Neural progenitor cell (in vitro differentiated cells): ENCODE data around the gene TEAD2. TPM values are rescaled to one million over a fixed set of nuclear protein-coding genes. Genes with fewer than 3 reads are reported as not detected.

ENCODE experiments used
- DNase-seq: peaks from one replicate; pipeline ENCODE4 v3.0.0-alpha.2; 2016; ENCODE audit warnings: low spot score
- H2AFZ ChIP-seq: fragments of 200-600 bp; sonication (generic); replicated peaks from 2 replicates; pipeline ENCODE4 v1.6.1; 2016; ENCODE audit warnings: antibody characterized with exemption
- H3F3A ChIP-seq: fragments of 200-600 bp; sonication (generic); 2 replicates; pipeline ENCODE4 v1.6.1; 2016; ENCODE audit warnings: antibody characterized with exemption, low read depth
- H3K27ac ChIP-seq: fragments of 200-600 bp; sonication (generic); 2 replicates; pipeline ENCODE4 v1.5.1; 2016; ENCODE audit warnings: mild to moderate bottlenecking
- H3K27me3 ChIP-seq: fragments of 200-600 bp; sonication (generic); 2 replicates; pipeline ENCODE4 v1.6.1; 2016; ENCODE audit warnings: mild to moderate bottlenecking, moderate library complexity
- H3K36me3 ChIP-seq: fragments of 200-600 bp; sonication (generic); 2 replicates; pipeline ENCODE4 v1.5.1; 2016
- H3K4me1 ChIP-seq: fragments of 200-600 bp; sonication (generic); 2 replicates; pipeline ENCODE4 v1.6.1; 2016; ENCODE audit warnings: mixed run types
- H3K4me2 ChIP-seq: fragments of 200-600 bp; sonication (generic); 2 replicates; pipeline ENCODE4 v1.6.1; 2016
- H3K4me3 ChIP-seq: fragments of 200-600 bp; sonication (generic); 2 replicates; pipeline ENCODE4 v1.5.1; 2016
- H3K79me2 ChIP-seq: fragments of 200-600 bp; sonication (generic); 2 replicates; pipeline ENCODE4 v1.6.1; 2016; ENCODE audit warnings: low read depth
- H3K9ac ChIP-seq: fragments of 200-600 bp; sonication (generic); 2 replicates; pipeline ENCODE4 v1.6.1; 2016
- H3K9me3 ChIP-seq: fragments of 200-600 bp; sonication (generic); 2 replicates; pipeline ENCODE4 v1.5.1; 2016; ENCODE audit warnings: low read depth
- H4K20me1 ChIP-seq: fragments of 200-600 bp; sonication (generic); 2 replicates; pipeline ENCODE4 v1.6.1; 2016; ENCODE audit warnings: low read depth
- H3K27ac Mint-ChIP-seq: 3 replicates; pipeline ENCODE4 v1.8.0; 2021; ENCODE audit warnings: mixed read lengths
- H3K27me3 Mint-ChIP-seq: 2 replicates; pipeline ENCODE4 v1.8.0; 2022; ENCODE audit warnings: low read depth, mild to moderate bottlenecking, inconsistent platforms, moderate library complexity, mixed read lengths; ENCODE audit not compliant: insufficient read depth
- H3K36me3 Mint-ChIP-seq: 3 replicates; pipeline ENCODE4 v1.8.0; 2021; ENCODE audit warnings: mixed read lengths
- H3K4me1 Mint-ChIP-seq: 3 replicates; pipeline ENCODE4 v1.8.0; 2021; ENCODE audit warnings: mixed read lengths
- H3K4me3 Mint-ChIP-seq: 3 replicates; pipeline ENCODE4 v1.8.0; 2021; ENCODE audit warnings: mild to moderate bottlenecking, moderate library complexity, mixed read lengths
- H3K9me3 Mint-ChIP-seq: 3 replicates; pipeline ENCODE4 v1.8.0; 2020; ENCODE audit warnings: mixed read lengths
- EZH2 ChIP-seq: fragments of 200-600 bp; sonication (generic); IDR thresholded peaks from 2 replicates; pipeline ENCODE4 v1.6.1; 2017; ENCODE audit warnings: antibody characterized with exemption, mild to moderate bottlenecking, moderate library complexity
- EZH2phosphoT487 ChIP-seq: fragments of 200-600 bp; sonication (generic); IDR thresholded peaks from 2 replicates; pipeline ENCODE4 v1.6.1; 2017; ENCODE audit warnings: antibody characterized with exemption
- total RNA-seq: library from RNA; depleted of rRNA; stranded (reverse); fragments of >200 nt; gene quantifications from 2 replicates; pipeline ENCODE4 v1.2.3, GENCODE V29; 2015; ENCODE audit warnings: low replicate concordance
- TF ChIP-seq, protein P1 (sequence below): fragments of 200-600 bp; sonication (generic); IDR thresholded peaks from 2 replicates; pipeline ENCODE4 v1.5.1; 2017; ENCODE audit warnings: antibody characterized with exemption, mild to moderate bottlenecking

TEAD2 gene
- total RNA-seq, 1 donor from 2014 or later, result 125 TPM

DNA sequence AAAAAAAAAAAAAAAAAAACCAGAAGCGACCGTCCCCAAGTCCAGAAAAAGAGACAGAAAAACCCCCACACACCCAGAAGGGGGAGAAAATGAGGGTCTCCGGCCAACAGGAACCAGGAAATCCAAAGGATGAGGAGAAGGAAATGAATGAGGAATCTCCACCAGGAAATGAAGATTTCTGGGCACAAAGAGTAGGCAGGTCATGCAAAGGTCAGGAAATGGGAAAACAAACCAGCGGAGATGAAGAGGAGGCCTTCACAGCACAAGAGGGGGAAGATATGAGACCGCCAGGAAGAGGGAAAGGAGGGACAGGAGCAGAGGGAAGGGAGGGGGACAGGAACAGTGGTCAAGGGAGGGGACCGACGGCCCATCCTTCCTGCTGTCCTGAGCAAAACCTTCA is 5.8 kb downstream of the TEAD2 start:
- no peaks in the 10 kb centered on the region for H3K9me3 Mint-ChIP-seq
- H3K4me3 Mint-ChIP-seq, result peak overlapping the region; percentile 36
- H3K4me1 Mint-ChIP-seq, result peaks cover 35% of the 10 kb centered on the region
- no peak overlapping the region for H3K4me2 ChIP-seq
- no peak overlapping the region for H3K4me3 ChIP-seq
- peaks cover 10% of the 10 kb centered on the region for H3K27me3 Mint-ChIP-seq
- H3K36me3 Mint-ChIP-seq, result peaks cover 48% of the 10 kb centered on the region
- TF ChIP-seq EZH2, result no peak
- no peak for TF ChIP-seq EZH2phosphoT487
- TF ChIP-seq, protein P1, sequence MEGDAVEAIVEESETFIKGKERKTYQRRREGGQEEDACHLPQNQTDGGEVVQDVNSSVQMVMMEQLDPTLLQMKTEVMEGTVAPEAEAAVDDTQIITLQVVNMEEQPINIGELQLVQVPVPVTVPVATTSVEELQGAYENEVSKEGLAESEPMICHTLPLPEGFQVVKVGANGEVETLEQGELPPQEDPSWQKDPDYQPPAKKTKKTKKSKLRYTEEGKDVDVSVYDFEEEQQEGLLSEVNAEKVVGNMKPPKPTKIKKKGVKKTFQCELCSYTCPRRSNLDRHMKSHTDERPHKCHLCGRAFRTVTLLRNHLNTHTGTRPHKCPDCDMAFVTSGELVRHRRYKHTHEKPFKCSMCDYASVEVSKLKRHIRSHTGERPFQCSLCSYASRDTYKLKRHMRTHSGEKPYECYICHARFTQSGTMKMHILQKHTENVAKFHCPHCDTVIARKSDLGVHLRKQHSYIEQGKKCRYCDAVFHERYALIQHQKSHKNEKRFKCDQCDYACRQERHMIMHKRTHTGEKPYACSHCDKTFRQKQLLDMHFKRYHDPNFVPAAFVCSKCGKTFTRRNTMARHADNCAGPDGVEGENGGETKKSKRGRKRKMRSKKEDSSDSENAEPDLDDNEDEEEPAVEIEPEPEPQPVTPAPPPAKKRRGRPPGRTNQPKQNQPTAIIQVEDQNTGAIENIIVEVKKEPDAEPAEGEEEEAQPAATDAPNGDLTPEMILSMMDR, result no peak
- H3K27ac ChIP-seq, result no peak overlapping the region
- H3K9me3 ChIP-seq, result no peaks in the 10 kb centered on the region
- peak overlapping the region; percentile 83 for H3K27ac Mint-ChIP-seq
- H4K20me1 ChIP-seq, result peaks cover 20% of the 10 kb centered on the region
- DNase-seq, result no peak
- H3F3A ChIP-seq, result peaks cover 4% of the 10 kb centered on the region
- H3K79me2 ChIP-seq, result peaks cover 75% of the 10 kb centered on the region
- H3K27me3 ChIP-seq, result no peaks in the 10 kb centered on the region
- H3K36me3 ChIP-seq, result peaks cover 13% of the 10 kb centered on the region
- H3K9ac ChIP-seq, result no peak overlapping the region
- peaks cover 13% of the 10 kb centered on the region for H3K4me1 ChIP-seq
- no peak overlapping the region for H2AFZ ChIP-seq

- H3K36me3 ChIP-seq, result peaks cover 13% of the 10 kb centered on the region
Measured at GRCh38 chr19:49355909-49356353, 6.3 kb downstream of the TEAD2 start.

DNA sequence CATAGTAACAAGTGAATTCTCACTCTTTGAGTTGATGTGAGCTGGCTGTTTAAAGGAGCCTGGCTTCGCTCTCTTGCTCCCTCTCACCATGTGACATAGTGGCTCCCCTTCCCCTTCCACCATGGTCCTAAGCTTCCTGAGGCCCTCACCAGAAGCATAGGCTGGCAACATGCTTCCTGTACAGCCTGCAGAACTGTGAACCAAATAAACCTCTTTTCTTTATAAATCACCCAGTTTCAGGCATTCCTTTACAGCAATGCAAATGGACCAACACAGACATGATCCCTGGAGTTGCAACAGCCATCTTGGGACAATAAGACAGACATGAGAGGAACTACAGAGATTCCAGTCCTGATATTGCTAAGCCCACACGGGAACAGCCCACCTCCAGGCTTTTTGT is 12.6 kb downstream of the TEAD2 start:
- Mint-ChIP-seq H3K4me3 (peak overlapping the region; percentile 38), H3K9me3 (no peaks in the 10 kb centered on the region), H3K36me3 (peaks cover 60% of the 10 kb centered on the region), H3K27me3 (peaks cover 7% of the 10 kb centered on the region), H3K27ac (no peak overlapping the region), H3K4me1 (peaks cover 26% of the 10 kb centered on the region)
- H3K4me2 ChIP-seq, result no peak overlapping the region
- H3K9ac ChIP-seq, result no peak overlapping the region
- no peaks in the 10 kb centered on the region for H3K9me3 ChIP-seq
- peaks cover 38% of the 10 kb centered on the region for H4K20me1 ChIP-seq
- TF ChIP-seq, protein P1, result no peak
- TF ChIP-seq EZH2phosphoT487 (no peak), EZH2 (no peak)
- H3K4me3 ChIP-seq, result no peak overlapping the region
- H3K79me2 ChIP-seq, result peaks cover 48% of the 10 kb centered on the region
- DNase-seq, result no peak
- no peaks in the 10 kb centered on the region for H3K4me1 ChIP-seq
- peaks cover 18% of the 10 kb centered on the region for H3K36me3 ChIP-seq
- no peak overlapping the region for H3K27ac ChIP-seq
- peaks cover 47% of the 10 kb centered on the region for H3F3A ChIP-seq
- no peak overlapping the region for H2AFZ ChIP-seq
- H3K27me3 ChIP-seq, result no peaks in the 10 kb centered on the region

More at GRCh38 chr19:49355909-49356353, 6.3 kb downstream of the TEAD2 start:
- H3K4me3 ChIP-seq, result no peak overlapping the region
- Mint-ChIP-seq H3K4me1 (peaks cover 35% of the 10 kb centered on the region), H3K27ac (peak overlapping the region; percentile 83), H3K36me3 (peaks cover 52% of the 10 kb centered on the region), H3K27me3 (peaks cover 8% of the 10 kb centered on the region), H3K9me3 (no peaks in the 10 kb centered on the region), H3K4me3 (peak overlapping the region; percentile 36)
- H3K4me1 ChIP-seq, result peaks cover 13% of the 10 kb centered on the region
- H3K4me2 ChIP-seq, result no peak overlapping the region
- no peaks in the 10 kb centered on the region for H3K27me3 ChIP-seq
- H3K9me3 ChIP-seq, result no peaks in the 10 kb centered on the region
- H2AFZ ChIP-seq, result no peak overlapping the region
- TF ChIP-seq EZH2phosphoT487, result no peak
- TF ChIP-seq, protein P1, result no peak
- TF ChIP-seq EZH2, result no peak
- H3K27ac ChIP-seq, result no peak overlapping the region
- H3K9ac ChIP-seq, result no peak overlapping the region
- H3F3A ChIP-seq, result peaks cover 6% of the 10 kb centered on the region
- peaks cover 20% of the 10 kb centered on the region for H4K20me1 ChIP-seq
- no peak for DNase-seq
- H3K79me2 ChIP-seq, result peaks cover 70% of the 10 kb centered on the region
